Measurements from ENCODE around the gene HAO2.
"Not testable (repeated sequence)": the region's sequence is repeated elsewhere in the genome, so short reads cannot be mapped to it uniquely, and the experiment has no call there.

The HAO2 gene

GRCh38 chr1:119329541-119330461 is 38.8 kb upstream of the HAO2 start:
- H3K4me2 ChIP-seq, result no peak overlapping the region
- H3K4me3 ChIP-seq, result no peak overlapping the region
- H3K36me3 ChIP-seq, result no peaks in the 10 kb centered on the region
- peaks cover 0 to 9% (median 4%) of the 10 kb centered on the region in 11 experiments; a peak in 9 of 22 replicates for H3K27me3 ChIP-seq
- H3K9ac ChIP-seq, result no peak overlapping the region
- no peak for TF ChIP-seq Cebpa-rat (IDR thresholded peaks at IDR 0.05)
- no peak overlapping the region for H3K27ac ChIP-seq
- H3K9me3 ChIP-seq (replicated peaks in 1 of 11), result peaks cover 0 to 12% (median 4%) of the 10 kb centered on the region in 11 experiments; a peak in 5 of 22 replicates
- H3K4me1 ChIP-seq, result peaks cover 6 to 24% (median 14%) of the 10 kb centered on the region in 10 experiments
- no peaks in the 10 kb centered on the region for H4K20me1 ChIP-seq

GRCh38 chr1:119330466-119331189 is 38.0 kb upstream of the HAO2 start:
- TF ChIP-seq Cebpa-rat (IDR thresholded peaks at IDR 0.05), result no peak
- no peak overlapping the region for H3K4me3 ChIP-seq
- no peaks in the 10 kb centered on the region for H4K20me1 ChIP-seq
- H3K4me2 ChIP-seq, result no peak overlapping the region
- peaks cover 0 to 9% (median 4%) of the 10 kb centered on the region in 11 experiments; a peak in 9 of 22 replicates for H3K27me3 ChIP-seq
- peaks cover 6 to 15% (median 13%) of the 10 kb centered on the region in 10 experiments; a peak in 19 of 20 replicates for H3K4me1 ChIP-seq
- no peaks in the 10 kb centered on the region for H3K36me3 ChIP-seq
- peaks cover 0 to 12% (median 4%) of the 10 kb centered on the region in 11 experiments; a peak in 5 of 22 replicates for H3K9me3 ChIP-seq (replicated peaks in 1 of 11)
- no peak overlapping the region for H3K27ac ChIP-seq
- H3K9ac ChIP-seq, result no peak overlapping the region

GRCh38 chr1:119331190-119331515 is 37.4 kb upstream of the HAO2 start:
- no peak overlapping the region for H3K27ac ChIP-seq
- H3K27me3 ChIP-seq, result peaks cover 0 to 9% (median 4%) of the 10 kb centered on the region in 11 experiments; a peak in 9 of 22 replicates

GRCh38 chr1:119331915-119332314 is 36.7 kb upstream of the HAO2 start:
- Histone ChIP-seq H3K27me3 (peaks cover 0 to 9% (median 4%) of the 10 kb centered on the region in 11 experiments; a peak in 9 of 22 replicates), H3K9me3 (replicated peaks in 1 of 11) (peaks cover 0 to 12% (median 4%) of the 10 kb centered on the region in 11 experiments; a peak in 5 of 22 replicates), H3K9ac (no peak overlapping the region), H3K4me1 (peaks cover 2 to 10% (median 9%) of the 10 kb centered on the region in 10 experiments; a peak in 19 of 20 replicates), H3K4me3 (no peak overlapping the region), H3K36me3 (no peaks in the 10 kb centered on the region), H3K4me2 (no peak overlapping the region), H3K27ac (no peak overlapping the region), H4K20me1 (no peaks in the 10 kb centered on the region)
- no peak for TF ChIP-seq Cebpa-rat (IDR thresholded peaks at IDR 0.05)

More at GRCh38 chr1:119331190-119331515, 37.4 kb upstream of the HAO2 start:
- Histone ChIP-seq H3K9ac (no peak overlapping the region), H3K36me3 (no peaks in the 10 kb centered on the region), H3K4me1 (peaks cover 6 to 15% (median 12%) of the 10 kb centered on the region in 10 experiments; a peak in 19 of 20 replicates), H3K9me3 (replicated peaks in 1 of 11) (peaks cover 0 to 12% (median 4%) of the 10 kb centered on the region in 11 experiments; a peak in 5 of 22 replicates), H4K20me1 (no peaks in the 10 kb centered on the region), H3K4me2 (no peak overlapping the region), H3K4me3 (no peak overlapping the region)
- TF ChIP-seq Cebpa-rat (IDR thresholded peaks at IDR 0.05), result no peak

GRCh38 chr1:119332622-119333021 is 36.0 kb upstream of the HAO2 start:
- peaks cover 0 to 5% (median 4%) of the 10 kb centered on the region in 10 experiments; a peak in 17 of 20 replicates for H3K4me1 ChIP-seq

GRCh38 chr1:119333163-119333896 is 35.3 kb upstream of the HAO2 start:
- Histone ChIP-seq H3K9me3 (replicated peaks in 1 of 11) (peaks cover 0 to 12% (median 4%) of the 10 kb centered on the region in 11 experiments; a peak in 5 of 22 replicates), H3K27me3 (no peaks in the 10 kb centered on the region), H3K4me2 (no peak overlapping the region), H4K20me1 (no peaks in the 10 kb centered on the region), H3K27ac (no peak overlapping the region), H3K36me3 (no peaks in the 10 kb centered on the region), H3K4me3 (no peak overlapping the region), H3K9ac (no peak overlapping the region), H3K4me1 (no peaks in the 10 kb centered on the region)
- TF ChIP-seq Cebpa-rat (IDR thresholded peaks at IDR 0.05), result no peak

More at GRCh38 chr1:119332622-119333021, 36.0 kb upstream of the HAO2 start:
- no peak overlapping the region for H3K9ac ChIP-seq
- H3K36me3 ChIP-seq, result no peaks in the 10 kb centered on the region
- H3K27me3 ChIP-seq, result peaks cover 0 to 6% (median 2%) of the 10 kb centered on the region in 11 experiments; a peak in 9 of 22 replicates
- no peak overlapping the region for H3K27ac ChIP-seq
- no peaks in the 10 kb centered on the region for H4K20me1 ChIP-seq
- H3K4me3 ChIP-seq, result no peak overlapping the region
- H3K9me3 ChIP-seq (replicated peaks in 1 of 11), result peaks cover 0 to 12% (median 4%) of the 10 kb centered on the region in 11 experiments; a peak in 5 of 22 replicates
- no peak overlapping the region for H3K4me2 ChIP-seq
- no peak for TF ChIP-seq Cebpa-rat (IDR thresholded peaks at IDR 0.05)

- not testable (repeated sequence) for H4K20me1 ChIP-seq, H3K36me3 ChIP-seq, H3K9ac ChIP-seq, H3K4me1 ChIP-seq, H3K27me3 ChIP-seq, H3K4me2 ChIP-seq, H3K27ac ChIP-seq, H3K4me3 ChIP-seq
- peaks cover 0 to 12% (median 4%) of the 10 kb centered on the region in 11 experiments; a peak in 5 of 22 replicates for H3K9me3 ChIP-seq (replicated peaks in 1 of 11)
Observed at GRCh38 chr1:119333897-119334250, 34.7 kb upstream of the HAO2 start.

GRCh38 chr1:119336848-119337247 is 31.7 kb upstream of the HAO2 start:
- no peak for TF ChIP-seq Cebpa-rat (IDR thresholded peaks at IDR 0.05)
- Histone ChIP-seq H3K9me3 (replicated peaks in 1 of 11) (peaks cover 0 to 12% (median 4%) of the 10 kb centered on the region in 11 experiments; a peak in 5 of 22 replicates), H3K9ac (no peak overlapping the region), H3K4me2 (no peak overlapping the region), H3K27ac (no peak overlapping the region), H3K4me1 (no peaks in the 10 kb centered on the region), H4K20me1 (no peaks in the 10 kb centered on the region), H3K27me3 (no peaks in the 10 kb centered on the region), H3K4me3 (no peak overlapping the region), H3K36me3 (no peaks in the 10 kb centered on the region)

All from BLaER1 treated with 17β-estradiol and CSF1 and Interleukin-3, amounts not matched to agents 10 nM and 100 nM (cell line).